DND-41 (cell line): ENCODE data around the gene HNF1B.

ENCODE experiments used
- ATAC-seq: fragments of 200-7000 bp; cut with Tn5 transposase; 3 replicates; pipeline ENCODE4 v1.9.1; 2021; ENCODE audit warnings: low read depth; ENCODE audit not compliant: insufficient read depth
- DNase-seq: peaks from one replicate; pipeline ENCODE4 v3.0.0-alpha.2; 2020
- H2AFZ ChIP-seq: 2 replicates; pipeline ENCODE4 v1.6.0; 2012; ENCODE audit warnings: low read depth, low read length
- H3K27ac ChIP-seq: 2 replicates; pipeline ENCODE4 v1.5.1; 2012; ENCODE audit warnings: low read length, inconsistent platforms
- H3K27me3 ChIP-seq: fragments of 200-600 bp; sonication (generic); 2 replicates; pipeline ENCODE4 v1.6.0; 2012; ENCODE audit warnings: low read length, mild to moderate bottlenecking, inconsistent platforms; ENCODE audit not compliant: insufficient read depth, poor library complexity
- H3K36me3 ChIP-seq: 2 replicates; pipeline ENCODE4 v1.5.1; 2012; ENCODE audit warnings: low read length, inconsistent platforms; ENCODE audit not compliant: insufficient read depth
- H3K4me1 ChIP-seq: 2 replicates; pipeline ENCODE4 v1.5.1; 2012; ENCODE audit warnings: mild to moderate bottlenecking, low read length; ENCODE audit not compliant: insufficient read depth
- H3K4me2 ChIP-seq: 2 replicates; pipeline ENCODE4 v1.6.0; 2012; ENCODE audit warnings: mild to moderate bottlenecking, moderate library complexity, low read length, inconsistent platforms; ENCODE audit not compliant: insufficient read depth
- H3K4me3 ChIP-seq, 2 experiments: fragments of 200-600 bp in 1 of 2; shearing (Covaris generic) in 1 of 2; 2 replicates each; pipeline ENCODE4 v1.5.1; 2012 to 2016; ENCODE audit warnings: inconsistent platforms in 2 of 2, low read length in 2 of 2, mild to moderate bottlenecking in 2 of 2, low read depth in 1 of 2, moderate library complexity in 1 of 2
- H3K79me2 ChIP-seq: 2 replicates; pipeline ENCODE4 v1.6.0; 2012; ENCODE audit warnings: low read length, inconsistent platforms; ENCODE audit not compliant: insufficient read depth
- H3K9ac ChIP-seq: 2 replicates; pipeline ENCODE4 v1.6.0; 2012; ENCODE audit warnings: low read depth, mild to moderate bottlenecking, inconsistent platforms, low read length, moderate library complexity
- H3K9me3 ChIP-seq: 2 replicates; pipeline ENCODE4 v1.5.1; 2012; ENCODE audit warnings: low read length, moderate library complexity, mild to moderate bottlenecking, inconsistent platforms; ENCODE audit not compliant: insufficient read depth, severe bottlenecking
- H4K20me1 ChIP-seq: 2 replicates; pipeline ENCODE4 v1.6.0; 2012; ENCODE audit warnings: low read length; ENCODE audit not compliant: insufficient read depth
- CTCF ChIP-seq: IDR thresholded peaks from 2 replicates; pipeline ENCODE4 v1.5.1; 2012; ENCODE audit warnings: borderline replicate concordance, low read length, moderate library complexity, mild to moderate bottlenecking; ENCODE audit not compliant: poor library complexity, severe bottlenecking; ENCODE audit errors: extremely low read depth
- EZH2 ChIP-seq: IDR thresholded peaks from 3 replicates; pipeline ENCODE4 v1.6.1; 2012; ENCODE audit warnings: borderline replicate concordance, low read depth, mild to moderate bottlenecking, moderate library complexity, low read length, inconsistent platforms; ENCODE audit not compliant: severe bottlenecking

Gene HNF1B

GRCh38 chr17:37643869-37644268, 101.0 kb downstream of the HNF1B start:
- Histone ChIP-seq H3K36me3 (peaks cover 19% of the 10 kb centered on the region), H3K79me2 (peaks cover 46% of the 10 kb centered on the region), H3K27ac (no peak overlapping the region), H3K9me3 (no peaks in the 10 kb centered on the region), H3K27me3 (peaks cover 26% of the 10 kb centered on the region), H3K4me1 (peaks cover 31% of the 10 kb centered on the region), H3K4me3 (peak overlapping the region; percentile 92 to 97; a peak in 2 of 4 replicates), H3K4me2 (peak overlapping the region; percentile 77), H3K9ac (peak overlapping the region; percentile 88), H4K20me1 (no peaks in the 10 kb centered on the region), H2AFZ (peak overlapping the region; percentile 96)
- DNase-seq (no peak), ATAC-seq (no peak)
- TF ChIP-seq CTCF, result no peak
- TF ChIP-seq EZH2, result no peak

- Histone ChIP-seq H3K4me2 (peak within 1 kb of the TSS; percentile 77), H3K79me2 (peaks cover 51% of the 10 kb centered on the region), H3K4me1 (peaks cover 31% of the 10 kb centered on the region), H3K4me3 (peak within 1 kb of the TSS; percentile 92 to 97), H3K27me3 (peaks cover 22% of the 10 kb centered on the region), H3K36me3 (peaks cover 25% of the 10 kb centered on the region), H4K20me1 (no peaks in the 10 kb centered on the region), H3K9me3 (no peaks in the 10 kb centered on the region), H2AFZ (peak within 1 kb of the TSS; percentile 96), H3K9ac (peak within 1 kb of the TSS; percentile 88), H3K27ac (peak within 1 kb of the TSS; percentile 80)
- TF ChIP-seq EZH2 (no peak), CTCF (no peak)
- DNase-seq (peak; percentile 89), ATAC-seq (peak; percentile 99)
These were observed 101.6 kb downstream of the HNF1B start, which contains the start of gene DDX52 for GRCh38 chr17:37643118-37643766. Gene DDX52, minus strand, starts transcription at chr17:37643446. Its CDS starts 26 bp downstream, at chr17:37643420.

- DNase-seq (no peak), ATAC-seq (peak; percentile 50)
- H3K4me2 ChIP-seq, result peak overlapping the region; percentile 77
- peaks cover 17% of the 10 kb centered on the region for H3K27me3 ChIP-seq
- peak overlapping the region; percentile 88 for H3K9ac ChIP-seq
- no peaks in the 10 kb centered on the region for H3K9me3 ChIP-seq
- no peaks in the 10 kb centered on the region for H4K20me1 ChIP-seq
- H3K79me2 ChIP-seq, result peaks cover 57% of the 10 kb centered on the region
- H3K4me1 ChIP-seq, result peaks cover 31% of the 10 kb centered on the region
- no peak for TF ChIP-seq EZH2
- peak overlapping the region; percentile 92 to 97 for H3K4me3 ChIP-seq
- peak overlapping the region; percentile 80 for H3K27ac ChIP-seq
- peaks cover 31% of the 10 kb centered on the region for H3K36me3 ChIP-seq
- H2AFZ ChIP-seq, result peak overlapping the region; percentile 96
These were observed 102.2 kb downstream of the HNF1B start for GRCh38 chr17:37642681-37643080.

GRCh38 chr17:37640015-37640414, 104.8 kb downstream of the HNF1B start:
- Histone ChIP-seq H3K4me2 (peak overlapping the region; percentile 77; the same call in 1 of the 2 replicates), H3K4me3 (no peak overlapping the region), H4K20me1 (no peaks in the 10 kb centered on the region), H3K36me3 (peaks cover 55% of the 10 kb centered on the region), H3K9me3 (no peaks in the 10 kb centered on the region), H3K79me2 (peaks cover 79% of the 10 kb centered on the region), H3K27ac (no peak overlapping the region), H2AFZ (no peak overlapping the region), H3K9ac (no peak overlapping the region), H3K4me1 (peaks cover 31% of the 10 kb centered on the region), H3K27me3 (peaks cover 3% of the 10 kb centered on the region)
- no peak for DNase-seq
- no peak for TF ChIP-seq CTCF
- ATAC-seq, result no peak
